Measurements from ENCODE around the gene AJUBA.

- TF ChIP-seq CTCF (IDR thresholded peaks at IDR 0.05) (no peak), ZSCAN18 (CRISPR knock-in tag; IDR thresholded peaks at IDR 0.05) (no peak), CREM (CRISPR knock-in tag; IDR thresholded peaks at IDR 0.05) (no peak), JUN (CRISPR knock-in tag; IDR thresholded peaks at IDR 0.05) (no peak), JAZF1 (CRISPR knock-in tag; IDR thresholded peaks at IDR 0.05) (no peak), NR2C2 (CRISPR knock-in tag; IDR thresholded peaks at IDR 0.05) (no peak), ZNF396 (CRISPR knock-in tag; IDR thresholded peaks at IDR 0.05; ENCODE audit: borderline replicate concordance) (no peak)
Observed at GRCh38 chr14:22976620-22977433, 5.5 kb downstream of the AJUBA start.

Measured in WTC11 (cell line).